ENCODE results near the gene SKOR2.

Gene SKOR2

GRCh38 chr18:47251289-47252120 is at the start of gene SKOR2:
TSS of gene SKOR2 (minus strand) at chr18:47251660. CDS start at chr18:47249183, 2,477 bp downstream.
- DNase-seq = no peak

- DNase-seq = no peak
Observed at GRCh38 chr18:47296462-47296861, 45.0 kb upstream of the SKOR2 start.

- no peak for DNase-seq
Observed at GRCh38 chr18:47294801-47295200, 43.3 kb upstream of the SKOR2 start.

- no peak for DNase-seq
Observed at GRCh38 chr18:47288741-47289140, 37.3 kb upstream of the SKOR2 start.

- no peak for DNase-seq
Observed at GRCh38 chr18:47287911-47288585, 36.6 kb upstream of the SKOR2 start.

GRCh38 chr18:47286776-47287410 is 35.4 kb upstream of the SKOR2 start:
- no peak for DNase-seq

- no peak for DNase-seq
Observed at GRCh38 chr18:47285456-47285855, 34.0 kb upstream of the SKOR2 start.

- DNase-seq = no peak
Observed at GRCh38 chr18:47284721-47285395, 33.4 kb upstream of the SKOR2 start.

- peak in 1 of 2 experiments; percentile 41 for DNase-seq
Observed at GRCh38 chr18:47283476-47283875, 32.0 kb upstream of the SKOR2 start.

- DNase-seq = peak; percentile 41 to 82
Observed at GRCh38 chr18:47280121-47280520, 28.7 kb upstream of the SKOR2 start.

- no peak for DNase-seq
Observed at GRCh38 chr18:47274961-47275360, 23.5 kb upstream of the SKOR2 start.

- no peak for DNase-seq
Observed at GRCh38 chr18:47265197-47265596, 13.7 kb upstream of the SKOR2 start.

- no peak for DNase-seq
Observed at GRCh38 chr18:47264308-47264700, 12.8 kb upstream of the SKOR2 start.

GRCh38 chr18:47263430-47264307 is 12.2 kb upstream of the SKOR2 start:
- no peak for DNase-seq

- DNase-seq = no peak
Observed at GRCh38 chr18:47263150-47263429, 11.6 kb upstream of the SKOR2 start.

GRCh38 chr18:47262301-47263149 is 11.1 kb upstream of the SKOR2 start:
- DNase-seq = no peak

- DNase-seq = no peak
Observed at GRCh38 chr18:47261902-47262300, 10.4 kb upstream of the SKOR2 start.

GRCh38 chr18:47260924-47261701 is 9.7 kb upstream of the SKOR2 start:
- no peak for DNase-seq

GRCh38 chr18:47260120-47260923 is 8.9 kb upstream of the SKOR2 start:
- DNase-seq = no peak
